Esophagus squamous epithelium (tissue), 5 donors: Measurements from ENCODE around the gene NR2C2. TPM values are rescaled to one million over a fixed set of nuclear protein-coding genes. Genes with fewer than 3 reads are reported as not detected.

ENCODE experiments used
- DNase-seq: peaks from one replicate; lab custom pipeline; 2025; lab: John Stamatoyannopoulos, UW
- H3K27ac ChIP-seq, 4 donors: fragments of 200-600 bp; sonication (generic); one replicate each; pipeline ENCODE4 v1.5.1; 2016 to 2019; ENCODE audit warnings: mild to moderate bottlenecking in 1 of 4
- H3K27me3 ChIP-seq, 4 donors: fragments of 200-600 bp; sonication (generic); 1 replicate in 3 of 4; 2 replicates in 1 of 4; pipeline versions ENCODE4 v1.5.1 to v1.6.0; 2017 to 2021; ENCODE audit warnings: antibody characterized with exemption in 1 of 4
- H3K36me3 ChIP-seq, 3 donors: fragments of 200-600 bp; sonication (generic); one replicate each; pipeline ENCODE4 v1.5.1; 2016 to 2019
- H3K4me1 ChIP-seq, 3 donors: fragments of 200-600 bp; sonication (generic); one replicate each; pipeline ENCODE4 v1.5.1; 2017 to 2019
- H3K4me3 ChIP-seq, 4 donors: fragments of 200-600 bp; sonication (generic); 1 replicate in 3 of 4; 2 replicates in 1 of 4; pipeline ENCODE4 v1.5.1; 2016 to 2019; ENCODE audit warnings: mild to moderate bottlenecking in 2 of 4, moderate library complexity in 1 of 4
- H3K9me3 ChIP-seq, 3 donors: fragments of 200-600 bp; sonication (generic); one replicate each; pipeline ENCODE4 v1.5.1; 2016 to 2019
- CTCF ChIP-seq, 6 experiments: fragments of 450-650 bp in 4 of 6; fragments of 200-600 bp in 2 of 6; sonication (generic) in 2 of 6; IDR thresholded peaks; one replicate each; pipeline ENCODE4 v1.5.1; 2016 to 2019; ENCODE audit warnings: antibody characterized with exemption in 6 of 6, mild to moderate bottlenecking in 4 of 6, moderate library complexity in 4 of 6
- POLR2A ChIP-seq, 4 donors: fragments of 450-650 bp; IDR thresholded peaks; one replicate each; pipeline ENCODE4 v1.6.1; 2017; ENCODE audit warnings: antibody characterized with exemption in 4 of 4, mild to moderate bottlenecking in 4 of 4, moderate library complexity in 3 of 4
- WGBS, 2 donors: methylation state at CpG; one replicate each; pipeline ENCODE4 v1.1.5; 2018; 5-methylcytosine and 5-hydroxymethylcytosine counted together
- intact Hi-C: fragments of 100-400 bp; cut with DNase I; formaldehyde crosslinking; loops from one replicate; pipeline ENCODE4 v1.15.0; 2022
- total RNA-seq, 4 donors: library from RNA; depleted of rRNA; stranded (reverse); fragments of >200 nt; gene quantifications; one replicate each; pipeline ENCODE4 v1.1.0, GENCODE V29; 2016
- donor health status: DM: yes; HTN: yes; CAD: no.

The NR2C2 gene
- total RNA-seq, 4 donors from 2014 or later, result 14.1 to 37.2 (median 26.3) TPM

- Histone ChIP-seq H3K4me1 (peaks cover 4 to 12% (median 5%) of the 10 kb centered on the region in 3 donors), H3K36me3 (peaks cover 0 to 31% (median 0%) of the 10 kb centered on the region in 3 donors), H3K27me3 (peaks cover 0 to 6% (median 0%) of the 10 kb centered on the region in 4 donors), H3K4me3 (no peak overlapping the region), H3K9me3 (no peaks in the 10 kb centered on the region), H3K27ac (peak overlapping the region in 1 of 4 donors; percentile 26)
- 7 to 44% methylated on average over 3 to 6 of the region's 10 CpGs for WGBS, 2 donors
- TF ChIP-seq CTCF (IDR thresholded peaks at IDR 0.05), result peak; percentile 91 to 99 (median 98)
- TF ChIP-seq POLR2A (IDR thresholded peaks at IDR 0.05), result no peak
- DNase-seq, result peak; percentile 55
- intact Hi-C loops, result loop anchor here (5.0 kb wide), 1 partner anchor 129 kb away; no protein-coding TSS in a partner anchor
These were observed 26.3 kb upstream of the NR2C2 start for GRCh38 chr3:14921034-14921616.

- no peak overlapping the region for H3K4me3 ChIP-seq
- no peak overlapping the region for H3K27ac ChIP-seq
- no peak for DNase-seq
- peaks cover 0 to 3% (median 0%) of the 10 kb centered on the region in 4 donors for H3K27me3 ChIP-seq
- H3K36me3 ChIP-seq, result peaks cover 0 to 28% (median 0%) of the 10 kb centered on the region in 3 donors
- H3K9me3 ChIP-seq, result no peaks in the 10 kb centered on the region
- intact Hi-C loops, result loop anchor here (5.0 kb wide), 1 partner anchor 130 kb away; no protein-coding TSS in a partner anchor
- TF ChIP-seq POLR2A (IDR thresholded peaks at IDR 0.05) (no peak), CTCF (IDR thresholded peaks at IDR 0.05) (no peak)
- peaks cover 4 to 12% (median 5%) of the 10 kb centered on the region in 3 donors for H3K4me1 ChIP-seq
- WGBS, 2 donors, result 62 to 100% methylated on average over 1 to 10 of the region's 21 CpGs
These were observed 25.3 kb upstream of the NR2C2 start for GRCh38 chr3:14921811-14922705.

- 91 to 95% methylated on average over 11 to 13 of the region's 13 CpGs for WGBS, 2 donors
- Histone ChIP-seq H3K9me3 (no peaks in the 10 kb centered on the region), H3K36me3 (peaks cover 0 to 20% (median 0%) of the 10 kb centered on the region in 3 donors), H3K4me3 (no peak overlapping the region), H3K4me1 (peaks cover 4 to 12% (median 5%) of the 10 kb centered on the region in 3 donors), H3K27me3 (no peaks in the 10 kb centered on the region), H3K27ac (no peak overlapping the region)
- DNase-seq, result no peak
- TF ChIP-seq POLR2A (IDR thresholded peaks at IDR 0.05) (no peak), CTCF (IDR thresholded peaks at IDR 0.05) (no peak)
- intact Hi-C loops, result loop anchor here (5.0 kb wide), 1 partner anchor 131 kb away; no protein-coding TSS in a partner anchor
These were observed 24.5 kb upstream of the NR2C2 start for GRCh38 chr3:14922863-14923262.

GRCh38 chr3:14923476-14923875, 23.9 kb upstream of the NR2C2 start:
- Histone ChIP-seq H3K36me3 (peaks cover 0 to 20% (median 0%) of the 10 kb centered on the region in 3 donors), H3K27ac (no peak overlapping the region), H3K4me1 (peaks cover 4 to 12% (median 5%) of the 10 kb centered on the region in 3 donors), H3K27me3 (no peaks in the 10 kb centered on the region), H3K9me3 (no peaks in the 10 kb centered on the region), H3K4me3 (no peak overlapping the region)
- TF ChIP-seq POLR2A (IDR thresholded peaks at IDR 0.05) (no peak), CTCF (IDR thresholded peaks at IDR 0.05) (no peak)
- 82 to 87% methylated on average over 3 to 6 of the region's 6 CpGs for WGBS, 2 donors
- no peak for DNase-seq
- intact Hi-C loops, result loop anchor here (5.0 kb wide), 1 partner anchor 131 kb away; no protein-coding TSS in a partner anchor
